SK-N-MC (cell line): ENCODE results near the gene ALOXE3.

Experiments used
- EZH2 ChIP-seq: fragments of 200-600 bp; sonication (generic); IDR thresholded peaks from one replicate; pipeline ENCODE4 v1.6.1; 2017; ENCODE audit warnings: antibody characterized with exemption
- POLR2AphosphoS5 ChIP-seq: IDR thresholded peaks from 2 replicates; pipeline ENCODE4 v1.6.1; 2012; ENCODE audit warnings: mild to moderate bottlenecking, low read depth, low read length, borderline replicate concordance

DNA sequence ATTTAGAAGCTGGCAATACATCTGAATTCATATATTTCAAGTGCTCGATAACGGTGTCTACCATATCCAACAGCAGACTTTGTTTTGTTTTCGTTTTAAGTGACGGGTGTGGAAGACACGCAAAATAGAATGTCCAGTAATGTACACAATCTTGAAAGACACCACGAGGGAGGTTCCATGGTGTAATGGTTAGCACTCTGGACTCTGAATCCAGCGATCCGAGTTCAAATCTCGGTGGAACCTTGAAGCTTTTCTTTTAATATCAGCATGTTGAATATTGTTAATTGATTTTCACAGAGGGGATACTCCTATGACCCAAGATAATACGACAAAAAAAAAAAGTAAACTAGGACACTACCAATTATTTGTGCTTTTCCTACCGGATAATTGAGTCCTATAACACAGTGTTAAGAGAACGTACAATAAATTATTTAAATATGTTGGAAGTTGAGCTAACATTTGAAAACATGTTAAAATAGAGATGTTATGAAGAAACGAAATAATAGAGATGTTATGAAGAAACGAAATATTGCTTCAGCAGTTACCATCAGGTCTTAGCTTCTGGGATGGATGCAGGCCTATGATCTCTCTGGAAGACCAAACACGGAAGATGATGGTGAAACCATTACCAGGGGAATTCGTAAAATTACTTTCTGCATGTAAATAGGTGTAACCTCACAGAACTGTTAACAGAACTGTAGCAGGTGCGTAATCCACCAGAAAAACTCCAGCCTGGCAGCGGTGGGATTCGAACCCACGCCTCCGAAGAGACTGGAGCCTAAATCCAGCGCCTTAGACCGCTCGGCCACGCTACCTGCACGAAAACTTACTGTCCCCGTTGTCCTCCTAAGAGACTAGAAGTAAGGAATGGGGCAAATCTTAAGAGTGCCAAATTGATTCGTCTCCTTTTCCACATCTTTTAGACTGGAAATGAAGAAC, 1.5 kb upstream of the ALOXE3 start:
- TF ChIP-seq EZH2 = no peak
- no peak for TF ChIP-seq POLR2AphosphoS5
